Activated naive CD4-positive, alpha-beta T cell treated with anti-CD3 and anti-CD28 coated beads for 36 hours (primary cell): Measurements from ENCODE around the gene DCTN4. TPM values are rescaled to one million over a fixed set of nuclear protein-coding genes. Genes with fewer than 3 reads are reported as not detected.

Experiments
- CTCF ChIA-PET: fragments of 350-600 bp; sonication (Branson Sonifier 250); formaldehyde crosslinking; loops from one replicate; lab custom pipeline; 2021; ENCODE audit warnings: antibody characterized with exemption; lab: Charles Lee
- DNase-seq: peaks from one replicate; pipeline ENCODE4 v3.0.0-alpha.2; 2020
- H3K27ac Mint-ChIP-seq: one replicate; pipeline ENCODE4 v1.8.0; 2021; ENCODE audit warnings: mild to moderate bottlenecking, mixed read lengths
- H3K27me3 Mint-ChIP-seq: one replicate; pipeline ENCODE4 v1.8.0; 2021; ENCODE audit warnings: low read depth, mixed read lengths
- H3K36me3 Mint-ChIP-seq: one replicate; pipeline ENCODE4 v1.8.0; 2021; ENCODE audit warnings: low read depth, mixed read lengths
- H3K4me1 Mint-ChIP-seq: one replicate; pipeline ENCODE4 v1.8.0; 2021; ENCODE audit warnings: low read depth, mixed read lengths
- H3K4me3 Mint-ChIP-seq: one replicate; pipeline ENCODE4 v1.8.0; 2021; ENCODE audit warnings: mild to moderate bottlenecking, moderate library complexity, mixed read lengths
- H3K9me3 Mint-ChIP-seq: one replicate; pipeline ENCODE4 v1.8.0; 2021; ENCODE audit warnings: mixed read lengths
- intact Hi-C: fragments of 100-400 bp; cut with micrococcal nuclease; formaldehyde crosslinking; loops from one replicate; pipeline ENCODE4 v1.15.1; 2023
- total RNA-seq, 2 experiments: library from RNA; stranded (reverse); gene quantifications; one replicate each; pipeline ENCODE4 v1.2.3, GENCODE V29; 2021

DCTN4 gene
- total RNA-seq, 2 experiments from 2014 or later = 41.0 to 47.7 TPM

- Mint-ChIP-seq H3K36me3 (peaks cover 22% of the 10 kb centered on the region), H3K27ac (peak overlapping the region; percentile 64), H3K9me3 (no peaks in the 10 kb centered on the region), H3K4me1 (peaks cover 43% of the 10 kb centered on the region), H3K4me3 (peak overlapping the region; percentile 99), H3K27me3 (no peaks in the 10 kb centered on the region)
- CTCF ChIA-PET = interaction anchor here (1.0 to 5.8 kb wide), 18 partner anchors 9 to 217 kb away, joined by 3 to 63 read pairs (median 9); partner anchors contain the start of genes DCTN4, IRGM and RBM22
- DNase-seq = no peak
- intact Hi-C loops = no loop called here
Measured at GRCh38 chr5:150778088-150778516, 19.3 kb upstream of the DCTN4 start.

- Mint-ChIP-seq H3K9me3 (no peaks in the 10 kb centered on the region), H3K36me3 (peaks cover 19% of the 10 kb centered on the region), H3K27me3 (no peaks in the 10 kb centered on the region), H3K4me3 (peak overlapping the region; percentile 99), H3K4me1 (peaks cover 39% of the 10 kb centered on the region), H3K27ac (peak overlapping the region; percentile 64)
- DNase-seq = no peak
- intact Hi-C loops = no loop called here
- CTCF ChIA-PET = interaction anchor here (1.6 to 5.8 kb wide), 11 partner anchors 9 to 217 kb away, joined by 7 to 63 read pairs (median 12); partner anchors contain the start of genes IRGM and RBM22
Measured at GRCh38 chr5:150777685-150778084, 18.9 kb upstream of the DCTN4 start.

GRCh38 chr5:150774145-150774544 is 15.3 kb upstream of the DCTN4 start:
- CTCF ChIA-PET = no interaction called here
- H3K4me3 Mint-ChIP-seq = no peak overlapping the region

GRCh38 chr5:150771034-150771795 is 12.4 kb upstream of the DCTN4 start:
- CTCF ChIA-PET = no interaction called here
- no peaks in the 10 kb centered on the region for H3K9me3 Mint-ChIP-seq
- no peaks in the 10 kb centered on the region for H3K4me1 Mint-ChIP-seq
- H3K36me3 Mint-ChIP-seq = no peaks in the 10 kb centered on the region
- no peak overlapping the region for H3K27ac Mint-ChIP-seq
- intact Hi-C loops = no loop called here
- H3K4me3 Mint-ChIP-seq = no peak overlapping the region
- no peak for DNase-seq
- H3K27me3 Mint-ChIP-seq = no peaks in the 10 kb centered on the region

More at GRCh38 chr5:150774145-150774544, 15.3 kb upstream of the DCTN4 start:
- Mint-ChIP-seq H3K27me3 (no peaks in the 10 kb centered on the region), H3K27ac (no peak overlapping the region), H3K4me1 (peaks cover 9% of the 10 kb centered on the region), H3K36me3 (peaks cover 2% of the 10 kb centered on the region), H3K9me3 (no peaks in the 10 kb centered on the region)
- no peak for DNase-seq
- intact Hi-C loops = no loop called here

- Mint-ChIP-seq H3K4me3 (no peak overlapping the region), H3K4me1 (no peaks in the 10 kb centered on the region), H3K27me3 (no peaks in the 10 kb centered on the region), H3K27ac (no peak overlapping the region), H3K9me3 (no peaks in the 10 kb centered on the region), H3K36me3 (no peaks in the 10 kb centered on the region)
- CTCF ChIA-PET = interaction anchor here (1.2 to 1.5 kb wide), 3 partner anchors 12 to 221 kb away, joined by 3 to 7 read pairs (median 3); partner anchors contain the start of gene SMIM3
- intact Hi-C loops = no loop called here
- DNase-seq = no peak
Measured at GRCh38 chr5:150766251-150766650, 7.4 kb upstream of the DCTN4 start.

GRCh38 chr5:150765799-150766169 is 7.0 kb upstream of the DCTN4 start:
- H3K36me3 Mint-ChIP-seq = no peaks in the 10 kb centered on the region
- H3K4me3 Mint-ChIP-seq = no peak overlapping the region
- H3K27ac Mint-ChIP-seq = no peak overlapping the region
- intact Hi-C loops = no loop called here
- H3K9me3 Mint-ChIP-seq = no peaks in the 10 kb centered on the region
- no peaks in the 10 kb centered on the region for H3K4me1 Mint-ChIP-seq
- CTCF ChIA-PET = interaction anchor here (1.2 to 1.5 kb wide), 3 partner anchors 12 to 221 kb away, joined by 3 to 7 read pairs (median 3); partner anchors contain the start of gene SMIM3
- H3K27me3 Mint-ChIP-seq = no peaks in the 10 kb centered on the region
- DNase-seq = no peak

GRCh38 chr5:150765011-150765798 is 6.4 kb upstream of the DCTN4 start:
- Mint-ChIP-seq H3K4me1 (no peaks in the 10 kb centered on the region), H3K27me3 (no peaks in the 10 kb centered on the region), H3K9me3 (no peaks in the 10 kb centered on the region), H3K36me3 (no peaks in the 10 kb centered on the region), H3K4me3 (no peak overlapping the region), H3K27ac (no peak overlapping the region)
- DNase-seq = no peak
- CTCF ChIA-PET = interaction anchor here (1.2 to 1.5 kb wide), 5 partner anchors 13 to 220 kb away, joined by 3 to 7 read pairs (median 3); partner anchors contain the start of gene SMIM3
- intact Hi-C loops = no loop called here

- Mint-ChIP-seq H3K36me3 (no peaks in the 10 kb centered on the region), H3K27ac (no peak overlapping the region), H3K9me3 (no peaks in the 10 kb centered on the region), H3K27me3 (no peaks in the 10 kb centered on the region), H3K4me1 (no peaks in the 10 kb centered on the region), H3K4me3 (no peak overlapping the region)
- DNase-seq = no peak
- intact Hi-C loops = no loop called here
- CTCF ChIA-PET = interaction anchor here (1.4 to 1.5 kb wide), 2 partner anchors 14 to 19 kb away, joined by 3 to 6 read pairs; partner anchors contain the start of gene SMIM3
Measured at GRCh38 chr5:150764530-150764929, 5.7 kb upstream of the DCTN4 start.

- intact Hi-C loops = no loop called here
- H3K27ac Mint-ChIP-seq = no peak overlapping the region
- CTCF ChIA-PET = interaction anchor here (0.9 kb wide), 1 partner anchor 17 kb away, joined by 3 read pairs; no protein-coding TSS in a partner anchor
- H3K4me3 Mint-ChIP-seq = no peak overlapping the region
- peaks cover 6% of the 10 kb centered on the region for H3K4me1 Mint-ChIP-seq
- no peaks in the 10 kb centered on the region for H3K9me3 Mint-ChIP-seq
- H3K27me3 Mint-ChIP-seq = no peaks in the 10 kb centered on the region
- DNase-seq = no peak
- no peaks in the 10 kb centered on the region for H3K36me3 Mint-ChIP-seq
Measured at GRCh38 chr5:150763023-150763769, 4.4 kb upstream of the DCTN4 start.

GRCh38 chr5:150762211-150762610 is 3.4 kb upstream of the DCTN4 start:
- Mint-ChIP-seq H3K27ac (no peak overlapping the region), H3K27me3 (no peaks in the 10 kb centered on the region), H3K4me1 (peaks cover 11% of the 10 kb centered on the region), H3K4me3 (no peak overlapping the region), H3K9me3 (no peaks in the 10 kb centered on the region), H3K36me3 (peaks cover 2% of the 10 kb centered on the region)
- intact Hi-C loops = no loop called here
- CTCF ChIA-PET = interaction anchor here (1.8 kb wide), 1 partner anchor 25 kb away, joined by 3 read pairs; no protein-coding TSS in a partner anchor
- DNase-seq = no peak

GRCh38 chr5:150759334-150759583 is 442 bp upstream of the DCTN4 start:
- Mint-ChIP-seq H3K4me3 (no peak overlapping the region), H3K36me3 (peaks cover 24% of the 10 kb centered on the region), H3K9me3 (no peaks in the 10 kb centered on the region), H3K27me3 (no peaks in the 10 kb centered on the region), H3K27ac (no peak overlapping the region), H3K4me1 (peaks cover 34% of the 10 kb centered on the region)
- intact Hi-C loops = no loop called here
- CTCF ChIA-PET = interaction anchor here (1.3 to 4.2 kb wide), 4 partner anchors 20 to 58 kb away, joined by 3 to 22 read pairs (median 4); partner anchors contain the start of genes RBM22 and SMIM3
- DNase-seq = no peak
